Measurements from ENCODE around the gene NTN3.

Gene NTN3

DNA sequence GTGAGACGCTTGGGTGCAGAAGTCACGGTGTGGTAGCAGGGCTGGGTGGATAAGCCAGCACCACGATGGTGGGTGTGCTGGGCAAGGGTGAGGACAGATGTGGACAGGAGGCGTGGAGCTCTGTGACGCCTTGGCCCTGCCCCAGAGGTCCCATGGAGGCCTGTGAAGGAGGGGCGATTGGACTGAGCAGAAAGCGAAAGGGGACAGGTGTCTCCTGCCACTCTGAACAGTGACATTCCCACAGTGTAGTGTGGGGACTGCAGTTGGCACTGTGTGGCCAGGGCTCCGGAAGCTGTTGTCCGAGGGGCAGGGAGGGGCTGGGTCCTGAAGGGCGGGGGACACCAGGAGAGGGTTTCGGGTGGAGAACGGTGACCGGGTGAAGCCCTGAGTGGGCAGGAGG, 11.2 kb downstream of the NTN3 start:
- H3K18ac ChIP-seq (ENCODE audit: low read length), result no peak overlapping the region
- H2AFZ ChIP-seq (ENCODE audit: low read length), result no peak overlapping the region
- no peak overlapping the region for H3K4ac ChIP-seq (ENCODE audit: low read length)
- H3K27ac ChIP-seq (replicated peaks; ENCODE audit: low read length), result no peak overlapping the region
- WGBS, 2 donors (ENCODE audit: extremely low coverage in 2 of 2, insufficient read length in 2 of 2, insufficient replicate concordance in 1 of 2), result no CpG with 5 or more reads among the region's 13 CpGs
- peaks cover 0 to 2% of the 10 kb centered on the region in 2 donors for H3K4me1 ChIP-seq (ENCODE audit: control insufficient read depth in 2 of 2, insufficient read depth in 1 of 2, low read depth in 1 of 2, low read length in 2 of 2)
- H3K23ac ChIP-seq (ENCODE audit: low read depth, low read length, poor library complexity), result peak overlapping the region; percentile 25
- H2BK5ac ChIP-seq (ENCODE audit: low read length), result no peak overlapping the region
- no peaks in the 10 kb centered on the region for H3K9me3 ChIP-seq (replicated peaks in 1 of 2; ENCODE audit: control insufficient read depth in 2 of 2, insufficient read depth in 1 of 2, low read depth in 1 of 2, low read length in 2 of 2)
- no peak overlapping the region for H2AK5ac ChIP-seq (ENCODE audit: low read depth, low read length)
- no peak overlapping the region for H2BK15ac ChIP-seq (ENCODE audit: low read length)
- no peaks in the 10 kb centered on the region for H3K27me3 ChIP-seq (ENCODE audit: control insufficient read depth in 3 of 3, insufficient read depth in 3 of 3, low read depth in 1 of 3, low read length in 3 of 3)
- H3K9ac ChIP-seq (ENCODE audit: low read depth, low read length, poor library complexity), result peak overlapping the region; percentile 65
- H3K14ac ChIP-seq (ENCODE audit: low read length), result no peak overlapping the region
- no peak overlapping the region for H3K4me2 ChIP-seq (ENCODE audit: insufficient read depth, low read length, poor library complexity, severe bottlenecking)
- H3K79me1 ChIP-seq (ENCODE audit: low read depth, low read length), result peaks cover 16% of the 10 kb centered on the region
- H2BK12ac ChIP-seq (ENCODE audit: low read length), result no peak overlapping the region
- no peak overlapping the region for H4K8ac ChIP-seq (ENCODE audit: low read depth, low read length)
- no peaks in the 10 kb centered on the region for H3K36me3 ChIP-seq (replicated peaks in 1 of 2; ENCODE audit: control insufficient read depth in 2 of 2, insufficient read depth in 2 of 2, low read length in 2 of 2)
- DNase-seq (ENCODE audit: low spot score), result no peak
- H2BK120ac ChIP-seq (ENCODE audit: low read depth, low read length), result no peak overlapping the region
- no peak overlapping the region for H4K91ac ChIP-seq (ENCODE audit: low read depth, low read length, poor library complexity)
- no peak overlapping the region for H3K4me3 ChIP-seq (ENCODE audit: low read length in 2 of 2)

DNA sequence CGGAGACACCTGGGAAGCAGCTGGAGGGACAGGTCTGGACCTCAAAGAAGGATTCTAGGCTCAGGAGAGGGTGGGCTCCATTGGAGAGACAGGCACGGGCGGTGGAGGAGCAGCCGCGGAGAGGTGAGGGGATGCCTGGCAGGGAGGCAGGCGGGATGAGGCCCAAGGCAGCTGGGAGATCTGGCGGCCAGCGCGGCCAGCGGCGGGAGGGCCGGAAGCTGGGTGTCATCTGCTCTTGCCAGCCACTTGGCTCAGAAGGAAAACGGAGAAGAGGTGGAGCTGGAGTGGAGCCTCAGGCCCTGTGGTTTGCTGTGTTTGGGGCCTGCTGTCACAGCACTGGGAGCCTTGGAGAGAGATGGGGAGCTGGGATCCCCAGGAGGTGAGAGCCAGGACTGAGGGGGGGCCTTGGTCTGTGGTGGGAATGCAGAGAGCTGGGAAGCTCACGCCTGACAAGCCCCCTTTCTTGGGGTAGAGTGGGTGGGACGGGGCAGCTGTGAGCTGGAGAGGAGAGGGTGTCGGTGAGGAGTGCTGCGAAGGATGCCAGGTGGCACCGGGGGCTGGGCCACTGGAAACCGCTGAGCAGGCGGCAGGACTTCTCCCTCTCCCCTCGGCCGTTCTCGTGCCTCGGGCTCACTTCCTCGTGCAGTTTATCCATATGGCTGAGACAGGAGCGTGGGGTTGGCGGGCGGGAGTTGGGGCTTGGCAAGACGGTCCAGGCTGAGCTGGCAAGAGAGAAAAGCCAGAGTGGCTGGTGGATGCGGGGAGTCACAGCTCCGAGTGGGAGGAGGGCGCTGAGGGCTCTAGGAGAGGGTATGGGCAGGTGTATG, 11.8 kb downstream of the NTN3 start:
- H3K4me2 ChIP-seq (ENCODE audit: insufficient read depth, low read length, poor library complexity, severe bottlenecking), result no peak overlapping the region
- no peak overlapping the region for H3K4me3 ChIP-seq (ENCODE audit: low read length in 2 of 2)
- no peak for DNase-seq (ENCODE audit: low spot score)
- H3K9me3 ChIP-seq (replicated peaks in 1 of 2; ENCODE audit: control insufficient read depth in 2 of 2, insufficient read depth in 1 of 2, low read depth in 1 of 2, low read length in 2 of 2), result no peaks in the 10 kb centered on the region
- H4K8ac ChIP-seq (ENCODE audit: low read depth, low read length), result no peak overlapping the region
- no peak overlapping the region for H2AFZ ChIP-seq (ENCODE audit: low read length)
- no peak overlapping the region for H2BK5ac ChIP-seq (ENCODE audit: low read length)
- H3K9ac ChIP-seq (ENCODE audit: low read depth, low read length, poor library complexity), result no peak overlapping the region
- H3K4me1 ChIP-seq (ENCODE audit: control insufficient read depth in 2 of 2, insufficient read depth in 1 of 2, low read depth in 1 of 2, low read length in 2 of 2), result peaks cover 0 to 2% of the 10 kb centered on the region in 2 donors
- H4K91ac ChIP-seq (ENCODE audit: low read depth, low read length, poor library complexity), result no peak overlapping the region
- H3K4ac ChIP-seq (ENCODE audit: low read length), result no peak overlapping the region
- H3K23ac ChIP-seq (ENCODE audit: low read depth, low read length, poor library complexity), result peak overlapping the region; percentile 94
- H3K18ac ChIP-seq (ENCODE audit: low read length), result no peak overlapping the region
- no peak overlapping the region for H3K27ac ChIP-seq (replicated peaks; ENCODE audit: low read length)
- H3K27me3 ChIP-seq (ENCODE audit: control insufficient read depth in 3 of 3, insufficient read depth in 3 of 3, low read depth in 1 of 3, low read length in 3 of 3), result no peaks in the 10 kb centered on the region
- H2AK5ac ChIP-seq (ENCODE audit: low read depth, low read length), result peak overlapping the region; percentile 29
- WGBS, 2 donors (ENCODE audit: extremely low coverage in 2 of 2, insufficient read length in 2 of 2, insufficient replicate concordance in 1 of 2), result no CpG with 5 or more reads among the region's 32 CpGs
- H2BK15ac ChIP-seq (ENCODE audit: low read length), result no peak overlapping the region
- no peaks in the 10 kb centered on the region for H3K36me3 ChIP-seq (replicated peaks in 1 of 2; ENCODE audit: control insufficient read depth in 2 of 2, insufficient read depth in 2 of 2, low read length in 2 of 2)
- no peak overlapping the region for H2BK12ac ChIP-seq (ENCODE audit: low read length)
- H3K79me1 ChIP-seq (ENCODE audit: low read depth, low read length), result peaks cover 21% of the 10 kb centered on the region
- H2BK120ac ChIP-seq (ENCODE audit: low read depth, low read length), result no peak overlapping the region
- no peak overlapping the region for H3K14ac ChIP-seq (ENCODE audit: low read length)

DNA sequence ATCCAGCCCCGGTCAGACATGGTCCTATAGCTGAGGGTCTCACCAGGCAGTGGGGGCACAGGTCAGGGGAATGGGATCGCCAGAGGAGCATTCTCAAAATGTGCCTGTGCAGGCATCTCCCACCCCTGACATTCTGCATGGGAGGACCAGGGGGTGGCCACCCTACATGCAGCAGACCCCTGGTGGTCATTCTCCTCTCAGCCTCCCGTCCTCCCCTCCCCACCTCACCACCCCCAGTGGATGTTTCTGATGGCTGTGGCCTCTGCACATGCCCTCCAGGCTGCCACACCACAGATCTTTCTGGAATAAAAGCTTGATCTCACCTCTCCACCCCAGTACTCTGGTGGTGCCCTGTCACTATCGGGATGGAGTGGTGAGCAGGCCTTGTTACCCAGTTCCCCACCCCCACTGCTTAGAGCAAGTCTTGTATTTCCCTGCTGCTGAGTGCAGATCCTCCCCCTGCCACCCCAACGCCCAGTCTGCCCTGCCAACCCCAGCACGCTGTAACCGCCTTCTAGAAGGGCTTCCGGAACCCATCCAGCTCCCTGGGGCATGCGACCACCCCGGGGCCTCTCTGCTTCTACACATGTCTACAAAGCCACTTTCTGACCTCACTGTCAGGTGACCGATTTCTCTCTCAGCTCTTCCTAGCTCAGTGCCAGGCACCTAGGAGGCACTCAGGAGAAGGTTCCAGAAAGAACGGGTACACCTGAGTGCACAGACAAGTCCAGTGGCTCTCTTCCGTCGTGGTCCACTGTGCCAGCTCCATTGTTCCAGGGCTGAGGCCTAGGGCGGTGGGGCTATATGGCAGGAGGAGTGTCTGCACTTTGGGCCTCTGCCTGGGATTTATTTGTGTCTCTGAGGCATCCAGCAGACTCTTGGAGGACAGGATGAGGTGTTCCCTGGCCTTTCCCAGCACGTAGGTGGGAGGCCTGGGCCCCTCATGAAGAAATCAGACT, 13.1 kb downstream of the NTN3 start:
- H3K4me1 ChIP-seq (ENCODE audit: control insufficient read depth in 2 of 2, insufficient read depth in 1 of 2, low read depth in 1 of 2, low read length in 2 of 2), result peaks cover 0 to 2% of the 10 kb centered on the region in 2 donors
- no peak overlapping the region for H2BK120ac ChIP-seq (ENCODE audit: low read depth, low read length)
- H2BK12ac ChIP-seq (ENCODE audit: low read length), result peak overlapping the region; percentile 41
- no peak overlapping the region for H4K8ac ChIP-seq (ENCODE audit: low read depth, low read length)
- peak overlapping the region; percentile 44 for H3K9ac ChIP-seq (ENCODE audit: low read depth, low read length, poor library complexity)
- no peak overlapping the region for H4K91ac ChIP-seq (ENCODE audit: low read depth, low read length, poor library complexity)
- H3K36me3 ChIP-seq (replicated peaks in 1 of 2; ENCODE audit: control insufficient read depth in 2 of 2, insufficient read depth in 2 of 2, low read length in 2 of 2), result no peaks in the 10 kb centered on the region
- H3K9me3 ChIP-seq (replicated peaks in 1 of 2; ENCODE audit: control insufficient read depth in 2 of 2, insufficient read depth in 1 of 2, low read depth in 1 of 2, low read length in 2 of 2), result no peaks in the 10 kb centered on the region
- H3K14ac ChIP-seq (ENCODE audit: low read length), result peak overlapping the region; percentile 82
- no peak overlapping the region for H2AK5ac ChIP-seq (ENCODE audit: low read depth, low read length)
- H3K4me2 ChIP-seq (ENCODE audit: insufficient read depth, low read length, poor library complexity, severe bottlenecking), result no peak overlapping the region
- no peak overlapping the region for H3K4me3 ChIP-seq (ENCODE audit: low read length in 2 of 2)
- no peak overlapping the region for H3K18ac ChIP-seq (ENCODE audit: low read length)
- no peak overlapping the region for H2BK15ac ChIP-seq (ENCODE audit: low read length)
- H3K4ac ChIP-seq (ENCODE audit: low read length), result peak overlapping the region; percentile 31
- peaks cover 16% of the 10 kb centered on the region for H3K79me1 ChIP-seq (ENCODE audit: low read depth, low read length)
- H2BK5ac ChIP-seq (ENCODE audit: low read length), result peak overlapping the region; percentile 21
- no peaks in the 10 kb centered on the region for H3K27me3 ChIP-seq (ENCODE audit: control insufficient read depth in 3 of 3, insufficient read depth in 3 of 3, low read depth in 1 of 3, low read length in 3 of 3)
- H3K27ac ChIP-seq (replicated peaks; ENCODE audit: low read length), result no peak overlapping the region
- no peak overlapping the region for H2AFZ ChIP-seq (ENCODE audit: low read length)
- WGBS, 2 donors (ENCODE audit: extremely low coverage in 2 of 2, insufficient read length in 2 of 2, insufficient replicate concordance in 1 of 2), result no CpG with 5 or more reads among the region's 16 CpGs
- no peak overlapping the region for H3K23ac ChIP-seq (ENCODE audit: low read depth, low read length, poor library complexity)
- DNase-seq (ENCODE audit: low spot score), result no peak

All from neuronal stem cell (in vitro differentiated cells).